ENCODE measurements around the gene SIK2. TPM values are rescaled to one million over a fixed set of nuclear protein-coding genes. Genes with fewer than 3 reads are reported as not detected.

SIK2 gene
- polyA plus RNA-seq, 1 donor from 2014 or later = 9.0 TPM

GRCh38 chr11:111562692-111563389, 39.4 kb upstream of the SIK2 start:
- Histone ChIP-seq H3K79me2 (replicated peaks; ENCODE audit: insufficient read depth, low read length) (no peaks in the 10 kb centered on the region), H3K9me3 (ENCODE audit: low read length) (no peaks in the 10 kb centered on the region), H3K36me3 (ENCODE audit: insufficient read depth, low read length) (no peaks in the 10 kb centered on the region), H3K4me3 (ENCODE audit: low read length) (no peak overlapping the region), H3K4me2 (ENCODE audit: low read length) (no peak overlapping the region), H3K9ac (ENCODE audit: low read length) (no peak overlapping the region), H3K27ac (ENCODE audit: low read length) (no peak overlapping the region), H2AFZ (ENCODE audit: low read depth, low read length) (no peak overlapping the region), H3K9me2 (ENCODE audit: insufficient read depth, low read length) (no peaks in the 10 kb centered on the region), H3F3A (ENCODE audit: insufficient read depth, low read length, poor library complexity, severe bottlenecking) (no peaks in the 10 kb centered on the region), H3K27me3 (ENCODE audit: insufficient read depth, low read depth, low read length) (no peaks in the 10 kb centered on the region), H4K20me1 (ENCODE audit: insufficient read depth) (no peaks in the 10 kb centered on the region)
- TF ChIP-seq POLR2AphosphoS5 (IDR thresholded peaks at IDR 0.05) (no peak), MXI1 (conservative IDR thresholded peaks at IDR 0.05; ENCODE audit: poor library complexity, severe bottlenecking) (no peak), RAD21 (conservative IDR thresholded peaks at IDR 0.05) (no peak), REST (IDR thresholded peaks at IDR 0.05; ENCODE audit: borderline replicate concordance) (no peak), TAF1 (IDR thresholded peaks at IDR 0.05; ENCODE audit: low read depth) (no peak), EP300 (conservative IDR thresholded peaks at IDR 0.05; ENCODE audit: poor library complexity, severe bottlenecking) (no peak), EZH2 (IDR thresholded peaks at IDR 0.05; ENCODE audit: borderline replicate concordance, insufficient read depth, low read length, poor library complexity, severe bottlenecking) (no peak), CTCF (IDR thresholded peaks at IDR 0.05; ENCODE audit: poor library complexity, severe bottlenecking) (no peak), SMC3 (conservative IDR thresholded peaks at IDR 0.05; ENCODE audit: poor library complexity) (no peak)

GRCh38 chr11:111565114-111565720, 37.0 kb upstream of the SIK2 start:
- Histone ChIP-seq H3K9ac (ENCODE audit: low read length) (no peak overlapping the region), H3K4me2 (ENCODE audit: low read length) (no peak overlapping the region), H2AFZ (ENCODE audit: low read depth, low read length) (no peak overlapping the region), H3K9me3 (ENCODE audit: low read length) (no peaks in the 10 kb centered on the region), H3K9me2 (ENCODE audit: insufficient read depth, low read length) (no peaks in the 10 kb centered on the region), H4K20me1 (ENCODE audit: insufficient read depth) (no peaks in the 10 kb centered on the region), H3K27ac (ENCODE audit: low read length) (no peak overlapping the region), H3F3A (ENCODE audit: insufficient read depth, low read length, poor library complexity, severe bottlenecking) (no peaks in the 10 kb centered on the region), H3K4me3 (ENCODE audit: low read length) (no peak overlapping the region), H3K27me3 (ENCODE audit: insufficient read depth, low read depth, low read length) (no peaks in the 10 kb centered on the region), H3K79me2 (replicated peaks; ENCODE audit: insufficient read depth, low read length) (no peaks in the 10 kb centered on the region), H3K36me3 (ENCODE audit: insufficient read depth, low read length) (no peaks in the 10 kb centered on the region)
- TF ChIP-seq SMC3 (conservative IDR thresholded peaks at IDR 0.05; ENCODE audit: poor library complexity) = peak; percentile 81
- TF ChIP-seq MXI1 (conservative IDR thresholded peaks at IDR 0.05; ENCODE audit: poor library complexity, severe bottlenecking) = no peak
- peak; percentile 72 for TF ChIP-seq CTCF (IDR thresholded peaks at IDR 0.05; ENCODE audit: poor library complexity, severe bottlenecking)
- TF ChIP-seq RAD21 (conservative IDR thresholded peaks at IDR 0.05) = peak; percentile 77

All from neural cell (in vitro differentiated cells).